NCI-H2196 (cell line): Measurements from ENCODE around the gene LCN15.
"Not testable (repeated sequence)": the region's sequence is repeated elsewhere in the genome, so short reads cannot be mapped to it uniquely, and the experiment has no call there.

Experiments used
- DNase-seq: peaks from one replicate; lab custom pipeline; 2025; ENCODE audit not compliant: unreplicated experiment; lab: John Stamatoyannopoulos, UW

Gene LCN15

DNA sequence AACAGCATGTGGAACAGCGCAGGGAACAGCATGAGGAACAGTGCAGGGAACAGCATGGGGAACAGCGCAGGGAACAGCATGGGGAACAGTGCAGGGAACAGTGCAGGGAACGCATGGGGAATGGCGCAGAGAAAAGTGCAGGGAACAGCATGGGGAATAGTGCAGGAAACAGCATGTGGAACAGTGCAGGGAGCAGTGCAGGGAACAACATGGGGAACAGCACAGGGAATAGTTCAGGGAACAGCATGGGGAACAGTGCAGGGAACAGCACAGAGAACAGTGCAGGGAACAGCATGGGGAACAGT, 8.2 kb downstream of the LCN15 start:
- no peak for DNase-seq

GRCh38 chr9:136755302-136756133, 8.8 kb downstream of the LCN15 start:
- not testable (repeated sequence) for DNase-seq

DNA sequence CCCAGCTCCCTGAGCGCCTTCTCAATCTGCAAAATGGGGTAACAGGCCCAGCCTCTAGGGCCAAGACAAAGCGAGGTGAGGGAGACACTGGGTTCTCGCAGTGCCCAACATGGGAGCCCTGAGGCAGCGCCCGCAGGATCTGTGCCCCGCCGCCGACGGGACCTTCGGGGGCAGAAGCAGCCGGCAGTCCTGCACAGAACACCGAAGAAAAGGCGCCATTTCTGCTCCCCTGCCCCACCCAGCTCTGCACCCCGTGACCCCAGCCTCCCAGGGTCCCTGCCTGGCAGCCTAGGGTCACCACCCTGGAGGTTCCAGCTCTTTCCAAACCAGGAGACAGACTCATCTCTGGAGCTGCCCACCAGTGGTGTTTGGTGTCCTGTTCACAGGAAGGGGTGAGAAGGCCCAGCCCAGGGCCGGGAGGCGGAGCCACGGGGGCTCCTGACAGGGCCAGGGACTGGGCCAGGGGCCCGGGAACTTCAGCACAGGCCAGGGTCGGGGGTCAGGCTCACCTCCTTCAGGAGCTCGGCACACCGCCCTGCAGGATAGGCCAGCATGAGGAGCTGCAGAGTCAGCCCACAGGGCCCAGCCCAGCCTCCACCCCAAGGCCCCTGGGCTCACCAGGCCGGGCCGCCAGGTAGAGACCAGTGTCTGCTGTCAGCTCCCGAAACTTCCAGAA, 9.6 kb downstream of the LCN15 start:
- peak; percentile 13 for DNase-seq

DNA sequence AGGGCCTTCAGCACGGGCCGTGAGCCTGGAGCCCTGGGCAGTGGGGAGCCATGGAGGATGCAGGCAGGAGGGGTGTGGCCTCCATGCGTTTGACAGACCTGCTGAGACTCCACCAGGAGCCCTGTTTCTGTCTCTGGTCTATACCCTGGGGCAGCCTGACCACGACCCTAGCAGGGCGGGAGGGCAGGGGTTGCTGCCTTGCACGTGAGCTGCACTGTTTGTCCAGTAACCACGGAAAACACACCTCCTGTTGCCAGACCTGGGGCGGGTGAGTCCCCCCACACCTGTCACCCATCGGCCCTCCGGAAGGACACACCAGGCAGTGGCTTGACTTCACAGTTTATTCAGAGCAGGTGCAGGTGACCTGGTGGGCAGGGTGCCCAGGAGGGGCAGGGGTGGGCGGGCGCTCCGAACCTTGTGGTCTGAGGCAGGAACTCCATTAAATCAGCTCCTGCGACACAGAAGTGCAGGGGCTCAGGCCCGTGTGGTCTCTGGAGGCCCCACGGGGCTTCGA, 10.2 kb downstream of the LCN15 start:
- DNase-seq, result peak; percentile 80

DNA sequence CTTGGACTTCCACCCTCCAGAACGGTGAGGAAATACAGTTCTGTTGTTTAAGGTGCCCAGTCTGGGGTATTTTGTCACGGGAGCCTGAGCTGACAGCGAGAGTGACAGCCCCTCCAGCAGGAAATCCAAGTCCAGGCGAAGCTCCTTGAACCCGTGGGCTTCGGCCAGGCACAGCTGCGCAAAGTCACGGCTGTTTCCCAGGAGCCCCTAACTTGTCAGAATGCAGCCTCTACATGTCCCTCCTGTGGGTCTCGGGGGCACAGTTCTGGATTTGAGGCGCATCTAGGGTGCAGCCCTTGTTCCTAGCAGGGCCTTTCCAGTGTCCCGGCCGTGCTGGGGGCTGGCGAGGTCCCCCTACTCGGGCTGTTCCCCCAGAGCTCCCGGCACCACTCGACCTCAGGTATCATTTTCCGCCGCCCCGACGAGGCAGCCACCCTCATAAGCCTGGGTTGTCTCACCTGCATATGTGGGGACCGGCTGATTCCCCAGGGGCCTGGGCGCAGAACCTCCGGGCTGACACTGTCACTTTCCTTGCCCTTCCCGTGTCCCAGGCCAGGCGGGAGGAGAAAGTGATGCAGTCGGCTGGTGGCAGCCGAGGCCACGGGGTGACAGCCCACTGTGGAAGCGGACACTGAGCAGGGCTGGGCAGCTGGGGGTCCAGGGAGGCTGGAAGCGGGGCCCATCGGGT, 10.8 kb downstream of the LCN15 start:
- no peak for DNase-seq

- DNase-seq, result no peak
Observed at GRCh38 chr9:136751814-136752213, 12.5 kb downstream of the LCN15 start.

DNA sequence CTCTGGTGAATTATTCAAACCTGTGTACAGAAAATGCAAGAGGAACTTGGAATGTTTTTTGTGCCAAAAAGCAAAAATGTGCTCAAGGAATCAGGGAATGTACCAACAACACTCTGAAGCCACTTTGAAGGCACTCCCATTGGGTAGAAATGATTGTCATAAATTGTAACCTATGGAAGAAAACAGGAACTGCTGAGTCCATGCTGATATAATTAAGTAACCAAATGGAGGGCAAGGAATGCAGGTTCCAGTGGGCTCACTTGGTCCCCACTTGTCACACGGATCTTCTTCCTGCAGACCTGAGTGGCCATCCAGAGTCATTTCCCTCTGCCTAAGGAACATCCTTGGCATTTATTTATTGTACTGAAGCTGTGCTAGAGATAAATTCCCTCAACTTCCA, 13.1 kb downstream of the LCN15 start:
- DNase-seq, result no peak

- no peak for DNase-seq
Observed at GRCh38 chr9:136750526-136750925, 13.8 kb downstream of the LCN15 start.

DNA sequence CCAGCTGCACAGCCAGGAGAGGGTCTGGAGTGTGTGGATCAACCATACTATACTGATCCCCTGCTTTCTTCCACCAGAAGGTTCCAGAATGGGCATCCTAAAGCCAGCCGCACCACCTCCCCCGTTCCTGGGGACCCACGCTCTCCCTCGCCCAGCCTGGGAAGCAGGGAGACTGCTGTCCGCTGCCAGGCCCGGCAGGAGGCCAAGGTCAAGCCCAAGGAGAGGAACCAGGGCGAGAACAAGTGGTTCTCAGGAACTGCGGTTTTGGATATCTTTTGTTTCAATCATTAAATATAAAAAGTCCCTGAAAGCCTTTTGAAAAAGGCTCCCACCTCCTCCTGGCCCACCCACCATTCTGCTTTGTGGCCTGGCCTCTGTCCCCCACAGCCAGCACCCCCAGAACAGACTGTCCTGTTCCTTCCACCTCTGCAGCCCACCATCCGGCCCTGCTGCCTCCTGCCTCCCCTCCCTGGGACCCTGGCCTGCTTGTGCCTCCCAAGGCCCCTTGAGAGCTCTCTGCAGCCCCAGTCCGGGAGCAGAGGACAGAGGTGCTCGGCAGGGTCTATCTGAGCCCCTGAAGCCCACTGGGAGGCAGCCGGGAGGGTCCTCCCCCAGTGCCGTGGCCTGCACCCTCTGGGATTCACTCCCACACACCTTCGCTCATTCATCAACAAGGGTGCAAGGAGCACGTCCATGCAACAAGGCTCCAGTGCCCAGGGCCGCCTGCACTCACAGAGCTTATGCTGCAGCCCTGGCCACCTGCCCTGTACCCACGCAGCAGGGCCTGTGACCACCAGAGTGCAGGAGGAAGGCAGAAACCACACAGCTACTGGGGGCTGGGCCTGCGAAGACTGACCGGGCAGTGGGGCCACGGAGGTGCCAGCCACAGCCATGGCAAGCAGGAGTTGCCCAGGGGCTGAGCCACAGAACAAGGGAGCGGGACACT, 15.4 kb downstream of the LCN15 start:
- no peak for DNase-seq

- no peak for DNase-seq
Observed at GRCh38 chr9:136748201-136748600, 16.1 kb downstream of the LCN15 start, which contains the start of gene LCN6. Gene LCN6, minus strand, starts transcription at chr9:136748525. Its CDS starts 42 bp downstream, at chr9:136748483.

DNA sequence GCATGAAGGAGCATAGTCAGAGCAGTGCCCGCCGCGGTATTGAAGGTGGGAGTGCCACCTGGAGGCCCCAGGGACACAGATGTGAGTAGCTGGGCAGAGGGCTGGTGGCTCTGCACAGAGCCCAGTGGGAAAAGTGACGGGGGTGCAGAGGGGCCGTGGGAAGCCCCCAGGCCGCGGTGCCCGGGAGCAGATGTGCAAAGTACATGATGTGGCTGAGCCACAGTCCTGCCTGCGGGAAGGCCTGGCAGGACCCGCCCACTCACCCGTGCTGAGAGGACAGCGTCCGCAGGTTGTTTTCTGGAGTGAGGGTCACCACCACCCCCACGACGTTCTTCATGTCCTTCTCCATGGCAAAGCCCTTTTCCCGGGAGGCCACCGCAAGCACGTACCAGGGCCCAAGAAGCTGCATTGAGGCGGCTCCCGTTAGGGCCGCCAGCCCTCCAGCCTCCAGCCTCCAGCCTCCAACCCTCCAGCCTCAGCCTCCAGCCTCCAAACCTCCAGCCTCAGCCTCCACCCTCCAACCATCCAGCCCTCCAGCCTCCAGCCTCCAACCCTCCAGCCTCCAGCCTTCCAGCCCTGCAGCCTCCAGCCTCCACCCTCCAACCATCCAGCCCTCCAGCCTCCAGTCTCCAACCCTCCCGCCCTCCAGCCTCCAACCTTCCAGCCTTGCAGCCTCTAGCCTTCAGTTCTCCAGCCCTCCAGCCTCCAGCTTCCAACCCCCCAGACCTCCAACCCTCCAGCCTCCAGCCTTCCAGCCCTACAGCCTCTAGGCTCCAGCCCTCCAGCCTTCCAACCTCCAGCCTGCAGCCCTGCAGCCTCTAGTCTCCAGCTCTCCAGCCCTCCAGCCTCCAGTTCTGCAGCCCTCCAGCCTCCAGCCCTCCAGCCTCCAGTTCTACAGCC, 16.9 kb downstream of the LCN15 start:
- no peak for DNase-seq

- DNase-seq, result no peak
Observed at GRCh38 chr9:136746621-136747020, 17.7 kb downstream of the LCN15 start.

GRCh38 chr9:136746155-136746490, 18.2 kb downstream of the LCN15 start:
- no peak for DNase-seq

DNA sequence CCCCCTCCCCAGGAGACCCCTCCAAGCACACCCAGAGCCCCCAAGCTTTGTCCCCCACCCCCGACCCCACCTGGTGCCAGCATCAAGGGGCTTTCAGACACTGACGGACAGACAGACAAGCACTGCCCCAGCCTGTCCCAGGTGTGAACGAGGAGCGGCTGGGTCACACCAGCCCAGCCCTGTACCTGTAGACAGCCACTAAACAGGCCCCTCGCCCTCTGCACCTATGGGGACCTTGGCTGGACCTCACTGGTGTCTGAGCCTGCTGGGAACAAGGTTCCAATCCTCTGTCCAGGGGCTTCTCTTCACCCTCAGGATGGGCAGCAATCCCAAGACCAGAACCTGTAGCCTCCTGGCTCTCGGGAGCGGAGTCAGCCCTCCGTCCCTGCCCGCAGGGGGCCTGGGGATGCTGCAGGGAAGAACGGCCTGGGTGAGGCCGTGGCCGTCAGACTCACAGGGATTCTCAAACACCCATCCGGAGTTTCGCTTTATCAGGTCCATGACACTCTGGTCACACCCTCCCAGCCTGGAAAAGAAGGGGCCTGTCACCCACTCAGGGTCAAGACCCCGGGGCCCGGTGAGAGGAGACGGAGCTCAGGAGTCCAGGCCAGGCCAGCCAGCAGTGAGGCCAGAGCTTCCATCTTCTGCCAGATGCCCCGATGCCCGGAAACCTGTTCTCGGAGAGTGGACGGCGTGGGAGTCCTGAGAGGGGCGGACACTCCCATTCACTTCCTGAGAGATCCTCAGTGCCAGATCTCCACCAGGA, 18.7 kb downstream of the LCN15 start:
- no peak for DNase-seq

DNA sequence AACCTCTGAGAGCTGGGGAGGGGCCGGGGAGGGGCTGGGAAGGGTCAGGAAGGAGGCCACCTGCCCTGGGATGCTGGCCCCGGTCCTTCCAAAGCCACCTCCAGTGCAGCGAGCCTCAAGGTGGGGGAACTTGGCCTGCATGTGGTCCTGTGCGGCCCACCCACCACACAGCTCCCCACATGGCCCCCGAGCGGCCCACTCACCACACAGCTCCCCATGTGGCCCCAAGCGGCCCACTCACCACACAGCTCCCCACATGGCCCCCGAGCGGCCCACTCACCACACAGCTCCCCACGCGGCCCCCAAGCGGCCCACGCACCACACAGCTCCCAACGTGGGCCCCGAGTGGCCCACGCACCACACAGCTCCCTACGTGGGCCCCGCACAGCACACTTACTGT, 19.5 kb downstream of the LCN15 start:
- DNase-seq, result no peak

GRCh38 chr9:136743639-136744211, 20.6 kb downstream of the LCN15 start:
- DNase-seq, result no peak

DNA sequence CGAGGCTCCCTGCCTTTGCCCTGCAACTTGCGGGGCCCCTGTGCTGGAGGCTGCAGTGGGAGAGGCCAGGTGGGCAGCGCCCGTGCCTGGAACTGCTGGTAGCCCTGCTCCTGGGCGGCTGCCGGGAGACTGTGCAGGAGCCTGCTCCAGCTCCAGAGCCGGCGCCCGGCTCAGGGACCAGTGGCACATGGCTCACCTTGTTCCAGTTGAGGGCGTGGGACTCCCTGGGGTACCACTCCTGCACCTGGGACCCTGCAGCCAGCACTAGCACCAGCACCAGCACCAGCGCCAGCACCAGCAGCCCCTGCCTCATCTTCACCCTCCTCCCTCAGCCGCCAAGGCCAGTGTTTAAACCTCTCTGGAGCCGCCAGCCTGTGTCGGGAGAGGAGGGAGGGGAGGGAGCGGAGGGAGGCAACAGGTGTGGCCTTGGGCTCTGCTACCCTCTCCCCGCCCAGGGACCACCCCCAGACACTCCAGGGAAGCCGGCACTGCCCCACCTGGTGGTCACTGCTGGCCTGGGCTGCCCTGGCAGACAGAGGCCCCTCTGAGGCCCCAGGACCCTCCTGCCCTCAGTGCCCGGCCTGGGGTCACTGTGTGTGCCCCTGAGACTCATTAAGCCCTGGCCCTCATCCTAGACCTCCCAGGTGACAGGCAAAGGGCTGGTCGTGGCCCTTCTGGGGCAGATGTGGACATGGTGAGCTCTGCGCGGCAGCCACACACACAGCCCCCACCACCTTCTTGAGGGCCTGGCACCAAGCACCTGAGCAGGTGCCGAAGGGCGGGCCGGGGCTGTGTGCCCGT, 21.5 kb downstream of the LCN15 start, which contains the start of gene LCN10:
Gene LCN10, minus strand, starts transcription at position 350 of the 801 bp plus-strand sequence. Its CDS starts 37 bp downstream, at position 313.
- no peak for DNase-seq
